DND-41 (cell line): ENCODE data around the gene MFSD6.

Experiments used
- CTCF ChIP-seq: IDR thresholded peaks from 2 replicates; pipeline ENCODE4 v1.5.1; 2012; ENCODE audit warnings: borderline replicate concordance, low read length, moderate library complexity, mild to moderate bottlenecking; ENCODE audit not compliant: poor library complexity, severe bottlenecking; ENCODE audit errors: extremely low read depth
- EZH2 ChIP-seq: IDR thresholded peaks from 3 replicates; pipeline ENCODE4 v1.6.1; 2012; ENCODE audit warnings: borderline replicate concordance, low read depth, mild to moderate bottlenecking, moderate library complexity, low read length, inconsistent platforms; ENCODE audit not compliant: severe bottlenecking

- no peak for TF ChIP-seq CTCF
- TF ChIP-seq EZH2 = no peak
Observed at GRCh38 chr2:190425221-190425866, 17.2 kb downstream of the MFSD6 start.
